ENCODE measurements around the gene TOMM7. TPM values are rescaled to one million over a fixed set of nuclear protein-coding genes. Genes with fewer than 3 reads are reported as not detected.

Gene TOMM7
- total and polyA plus RNA-seq, 9 of the 15 experiments (the other 6 are each of a cell fraction or from before 2014, with no cell fraction given) = 283 to 1,717 (median 638) TPM

- Histone ChIP-seq H3K79me2 (ENCODE audit: control insufficient read depth, insufficient read depth, low read length) (peaks cover under 1% of the 10 kb centered on the region; the same call in 1 of the 3 replicates), H3K4me2 (ENCODE audit: insufficient read depth, low read length) (no peak overlapping the region), H3K4me3 (no peak overlapping the region), H3K9ac (ENCODE audit: insufficient read depth in 1 of 2, low read depth in 2 of 2, low read length in 2 of 2) (no peak overlapping the region), H3K36me3 (ENCODE audit: control insufficient read depth, insufficient read depth, low read length) (no peaks in the 10 kb centered on the region), H3K9me1 (ENCODE audit: control insufficient read depth, insufficient read depth, low read length) (no peaks in the 10 kb centered on the region), H4K20me1 (replicated peaks; ENCODE audit: control insufficient read depth, insufficient read depth, low read length) (no peaks in the 10 kb centered on the region), H3K27me3 (ENCODE audit: control insufficient read depth in 2 of 2, insufficient read depth in 2 of 2, low read length in 2 of 2) (no peaks in the 10 kb centered on the region), H3K27ac (ENCODE audit: extremely low read depth, low read depth, low read length) (no peak overlapping the region), H3K9me3 (replicated peaks; ENCODE audit: control insufficient read depth, insufficient read depth, low read depth, low read length) (0 out of 2 replicates have a peak, but pooled peaks cover 2% of the 10 kb centered on the region), H2AFZ (ENCODE audit: low read depth, low read length) (peak overlapping the region; percentile 54), H3K4me1 (replicated peaks in 1 of 2; ENCODE audit: control insufficient read depth in 2 of 2, insufficient read depth in 2 of 2, low read length in 2 of 2) (peaks cover 9 to 18% of the 10 kb centered on the region in 2 experiments)
- in situ Hi-C loops (cut with MboI) (no loop called here), intact Hi-C loops (cut with micrococcal nuclease) (no loop called here)
- BruUV-seq (replicated peaks) = no TSS peak
- WGBS (ENCODE audit: insufficient coverage, low coverage, missing lambda C conversion rate) = 12% methylated on average over 2 of the region's 2 CpGs
- POLR2A ChIA-PET = no interaction called here
- CTCF ChIA-PET (ENCODE audit: low intra/inter-chr PET ratio) = no interaction called here
- DNase-seq (ENCODE audit: extremely low read depth in 1 of 4, low spot score in 3 of 4) (no peak), ATAC-seq (no peak), FAIRE-seq (no peak)
- TF ChIP-seq SMARCA4 (IDR thresholded peaks at IDR 0.05) (no peak), PBX2 (CRISPR knock-in tag; IDR thresholded peaks at IDR 0.05; ENCODE audit: low read depth) (no peak), PBX2 (tag; conservative IDR thresholded peaks at IDR 0.05; ENCODE audit: low read depth) (peak; percentile 32)
These were observed 26.5 kb upstream of the TOMM7 start for GRCh38 chr7:22849172-22849571.

- FAIRE-seq (no peak), ATAC-seq (no peak), DNase-seq (ENCODE audit: extremely low read depth in 1 of 4, low spot score in 3 of 4) (no peak)
- in situ Hi-C loops (cut with MboI) (no loop called here), intact Hi-C loops (cut with micrococcal nuclease) (no loop called here)
- H4K20me1 ChIP-seq (replicated peaks; ENCODE audit: control insufficient read depth, insufficient read depth, low read length) = no peaks in the 10 kb centered on the region
- no peaks in the 10 kb centered on the region for H3K36me3 ChIP-seq (ENCODE audit: control insufficient read depth, insufficient read depth, low read length)
- ChIA-PET POLR2A (no interaction called here), CTCF (ENCODE audit: low intra/inter-chr PET ratio) (no interaction called here)
- H3K27ac ChIP-seq (ENCODE audit: extremely low read depth, low read depth, low read length) = no peak overlapping the region
- WGBS (ENCODE audit: insufficient coverage, low coverage, missing lambda C conversion rate) = 0% methylated on average over 1 of the region's 1 CpG
- H3K9me1 ChIP-seq (ENCODE audit: control insufficient read depth, insufficient read depth, low read length) = no peaks in the 10 kb centered on the region
- H3K27me3 ChIP-seq (ENCODE audit: control insufficient read depth in 2 of 2, insufficient read depth in 2 of 2, low read length in 2 of 2) = no peaks in the 10 kb centered on the region
- no peak overlapping the region for H3K4me3 ChIP-seq
- no peaks in the 10 kb centered on the region for H3K79me2 ChIP-seq (ENCODE audit: control insufficient read depth, insufficient read depth, low read length)
- no peak overlapping the region for H3K9ac ChIP-seq (ENCODE audit: insufficient read depth in 1 of 2, low read depth in 2 of 2, low read length in 2 of 2)
- H3K9me3 ChIP-seq (replicated peaks; ENCODE audit: control insufficient read depth, insufficient read depth, low read depth, low read length) = 0 out of 2 replicates have a peak, but pooled peaks cover 2% of the 10 kb centered on the region
- H3K4me1 ChIP-seq (replicated peaks in 1 of 2; ENCODE audit: control insufficient read depth in 2 of 2, insufficient read depth in 2 of 2, low read length in 2 of 2) = peaks cover 0 to 9% of the 10 kb centered on the region in 2 experiments; a peak in 4 of 5 replicates
- no peak overlapping the region for H2AFZ ChIP-seq (ENCODE audit: low read depth, low read length)
- no peak overlapping the region for H3K4me2 ChIP-seq (ENCODE audit: insufficient read depth, low read length)
- BruUV-seq (replicated peaks) = no TSS peak
- TF ChIP-seq TCF3 (CRISPR knock-in tag; IDR thresholded peaks at IDR 0.05) = no peak
- no peak for TF ChIP-seq ZFPM2 (CRISPR knock-in tag; IDR thresholded peaks at IDR 0.05)
- TF ChIP-seq MYNN (IDR thresholded peaks at IDR 0.05) = no peak
- no peak for TF ChIP-seq MYNN (CRISPR knock-in tag; IDR thresholded peaks at IDR 0.05)
- TF ChIP-seq AFF1 (IDR thresholded peaks at IDR 0.05; ENCODE audit: low read depth in 1 of 2, partially characterized antibody in 2 of 2) = no peak
- no peak for TF ChIP-seq POLR2A (conservative IDR thresholded peaks at IDR 0.05)
- TF ChIP-seq HNRNPLL (IDR thresholded peaks at IDR 0.05; ENCODE audit: low read depth, low read length, poor library complexity, severe bottlenecking) = no peak
- no peak for TF ChIP-seq JUNB (CRISPR knock-in tag; conservative IDR thresholded peaks at IDR 0.05)
- no peak for TF ChIP-seq EZH2 (IDR thresholded peaks at IDR 0.05; ENCODE audit: borderline replicate concordance, low read depth, low read length)
These were observed 24.3 kb upstream of the TOMM7 start for GRCh38 chr7:22846961-22847360.

Measured in K562 (cell line).